H1 (cell line): ENCODE results near the gene ENPP6. TPM values are rescaled to one million over a fixed set of nuclear protein-coding genes. Genes with fewer than 3 reads are reported as not detected.

Experiments
- CTCF ChIA-PET: fragments of 300-600 bp; sonication (Branson Sonifier 250); formaldehyde crosslinking; loops from one replicate; lab custom pipeline; 2021; ENCODE audit not compliant: partially characterized antibody; lab: Charles Lee
- POLR2A ChIA-PET: fragments of 300-600 bp; sonication (Branson Sonifier 250); formaldehyde crosslinking; loops from one replicate; lab custom pipeline; 2021; ENCODE audit warnings: inconsistent platforms; ENCODE audit not compliant: partially characterized antibody; lab: Charles Lee
- DNase-seq, 2 experiments: peaks; one replicate each; pipeline versions ENCODE4 v3.0.0 to v3.0.0-alpha.2; 2010 to 2022; ENCODE audit warnings: low spot score in 2 of 2, low read depth in 1 of 2, mixed read lengths in 1 of 2
- FAIRE-seq: peaks from 2 replicates; lab custom pipeline; 2011; peaks lifted over from hg19 to GRCh38; lab: Jason Lieb, UNC
- H2AFZ ChIP-seq: 2 replicates; pipeline ENCODE4 v1.8.1; 2012; ENCODE audit warnings: low read length, inconsistent platforms
- H2AK5ac ChIP-seq: 2 replicates; pipeline ENCODE4 v1.6.1; 2013; ENCODE audit warnings: low read depth, low read length
- H2BK120ac ChIP-seq: replicated peaks from 2 replicates; pipeline ENCODE3; 2013; ENCODE audit warnings: low read depth, low read length, inconsistent platforms
- H2BK12ac ChIP-seq: 2 replicates; pipeline ENCODE4 v1.6.1; 2013; ENCODE audit warnings: low read depth, low read length
- H2BK15ac ChIP-seq: 2 replicates; pipeline ENCODE4 v1.6.1; 2013; ENCODE audit warnings: low read length
- H2BK20ac ChIP-seq: 2 replicates; pipeline ENCODE4 v1.6.1; 2013; ENCODE audit warnings: low read length
- H2BK5ac ChIP-seq: 2 replicates; pipeline ENCODE4 v1.6.1; 2013; ENCODE audit warnings: low read depth, low read length
- H3K14ac ChIP-seq: 2 replicates; pipeline ENCODE4 v1.6.1; 2013; ENCODE audit warnings: inconsistent platforms; ENCODE audit not compliant: insufficient read length
- H3K18ac ChIP-seq: 2 replicates; pipeline ENCODE4 v1.6.1; 2013; ENCODE audit warnings: low read length; ENCODE audit errors: extremely low read depth
- H3K23ac ChIP-seq: 2 replicates; pipeline ENCODE4 v1.6.1; 2013; ENCODE audit warnings: inconsistent platforms; ENCODE audit not compliant: insufficient read length
- H3K23me2 ChIP-seq: 2 replicates; pipeline ENCODE4 v1.6.1; 2013; ENCODE audit warnings: low read depth, low read length
- H3K27ac ChIP-seq: 2 replicates; pipeline ENCODE4 v1.6.1; 2011; ENCODE audit warnings: low read depth, low read length, inconsistent platforms
- H3K27me3 ChIP-seq, 4 experiments: replicated peaks in 1 of 4; 1 replicate in 1 of 4; 2 replicates in 3 of 4; pipeline versions ENCODE4 v1.6.1 to v1.8.1; 2011 to 2013; ENCODE audit warnings: low read length in 3 of 4, mild to moderate bottlenecking in 3 of 4, inconsistent platforms in 2 of 4, mixed read lengths in 2 of 4, moderate library complexity in 1 of 4; ENCODE audit not compliant: control insufficient read depth in 3 of 4, insufficient read depth in 3 of 4; ENCODE audit errors: extremely low read depth in 1 of 4
- H3K36me3 ChIP-seq, 4 experiments: 2 replicates each; pipeline versions ENCODE4 v1.6.1 to v1.8.1; 2011 to 2013; ENCODE audit warnings: mild to moderate bottlenecking in 4 of 4, low read length in 3 of 4, moderate library complexity in 2 of 4, control low read depth in 1 of 4, inconsistent platforms in 1 of 4; ENCODE audit not compliant: insufficient read depth in 4 of 4, control insufficient read depth in 2 of 4
- H3K4ac ChIP-seq: replicated peaks from 2 replicates; pipeline ENCODE3; 2013; ENCODE audit warnings: low read length, low read depth, mixed read lengths, inconsistent platforms; ENCODE audit not compliant: insufficient read length
- H3K4me1 ChIP-seq, 4 experiments: replicated peaks in 1 of 4; 1 replicate in 1 of 4; 2 replicates in 3 of 4; pipeline versions ENCODE4 v1.6.1 to v1.8.1; 2011 to 2013; ENCODE audit warnings: low read length in 3 of 4, inconsistent platforms in 2 of 4, mixed read lengths in 1 of 4; ENCODE audit not compliant: insufficient read depth in 4 of 4, control insufficient read depth in 3 of 4
- H3K4me2 ChIP-seq, 2 experiments: 2 replicates each; pipeline versions ENCODE4 v1.6.1 to v1.8.1; 2011 to 2013; ENCODE audit warnings: low read depth in 2 of 2, low read length in 2 of 2, control low read depth in 1 of 2, inconsistent platforms in 1 of 2, mild to moderate bottlenecking in 1 of 2; ENCODE audit not compliant: insufficient read depth in 1 of 2
- H3K4me3 ChIP-seq, 4 experiments: fragments of 200-600, 300-600 bp in 1 of 4; sonication (generic), shearing (Covaris generic), sonication (Bioruptor Twin) in 1 of 4; 2 replicates each; pipeline versions ENCODE4 v1.5.1 to v1.8.1; 2011 to 2016; ENCODE audit warnings: low read length in 4 of 4, low read depth in 3 of 4, control low read depth in 2 of 4, inconsistent platforms in 2 of 4, mild to moderate bottlenecking in 2 of 4, mixed read lengths in 1 of 4, moderate library complexity in 1 of 4; ENCODE audit not compliant: insufficient read depth in 2 of 4; ENCODE audit errors: extremely low read depth in 1 of 4
- H3K56ac ChIP-seq: replicated peaks from 2 replicates; pipeline ENCODE3; 2013; ENCODE audit warnings: low read depth, mild to moderate bottlenecking, mixed read lengths, low read length, inconsistent platforms; ENCODE audit not compliant: insufficient read length
- H3K79me1 ChIP-seq: 2 replicates; pipeline ENCODE4 v1.6.1; 2013; ENCODE audit warnings: low read depth, low read length, control low read depth
- H3K79me2 ChIP-seq, 2 experiments: 2 replicates each; pipeline versions ENCODE4 v1.6.1 to v1.8.1; 2012 to 2013; ENCODE audit warnings: low read length in 2 of 2, mild to moderate bottlenecking in 2 of 2, inconsistent platforms in 1 of 2; ENCODE audit not compliant: insufficient read depth in 2 of 2, control insufficient read depth in 1 of 2
- H3K9ac ChIP-seq, 4 experiments: replicated peaks in 1 of 4; 1 replicate in 1 of 4; 2 replicates in 3 of 4; pipeline versions ENCODE4 v1.6.1 to v1.8.1; 2011 to 2013; ENCODE audit warnings: low read depth in 3 of 4, low read length in 3 of 4, control low read depth in 2 of 4, mild to moderate bottlenecking in 2 of 4, moderate library complexity in 2 of 4, inconsistent platforms in 1 of 4; ENCODE audit errors: extremely low read depth in 1 of 4
- H3K9me3 ChIP-seq, 2 experiments: 2 replicates each; pipeline versions ENCODE4 v1.6.1 to v1.8.1; 2012 to 2013; ENCODE audit warnings: mild to moderate bottlenecking in 2 of 2, moderate library complexity in 2 of 2, control low read depth in 1 of 2, inconsistent platforms in 1 of 2, low read depth in 1 of 2, low read length in 1 of 2, mixed read lengths in 1 of 2; ENCODE audit not compliant: insufficient read depth in 2 of 2
- H4K20me1 ChIP-seq, 2 experiments: replicated peaks in 1 of 2; 2 replicates each; pipeline versions ENCODE3 to v1.8.1; 2011 to 2013; ENCODE audit warnings: inconsistent platforms in 2 of 2, low read length in 2 of 2, mild to moderate bottlenecking in 1 of 2; ENCODE audit not compliant: insufficient read depth in 2 of 2, control insufficient read depth in 1 of 2
- H4K5ac ChIP-seq: 2 replicates; pipeline ENCODE4 v1.6.1; 2013; ENCODE audit warnings: low read length, low read depth, mixed read lengths, inconsistent platforms; ENCODE audit not compliant: insufficient read length
- H4K8ac ChIP-seq: 2 replicates; pipeline ENCODE4 v1.8.0; 2013; ENCODE audit warnings: mild to moderate bottlenecking, moderate library complexity, low read length, inconsistent platforms; ENCODE audit not compliant: insufficient read depth; ENCODE audit errors: extremely low read depth
- H4K91ac ChIP-seq: replicated peaks from 2 replicates; pipeline ENCODE3; 2013; ENCODE audit warnings: low read length, mixed read lengths, inconsistent platforms; ENCODE audit not compliant: insufficient read length
- BACH1 ChIP-seq: IDR thresholded peaks from 2 replicates; pipeline ENCODE4 v1.6.1; 2012; ENCODE audit warnings: low read length, improper control_type of control experiment
- HDAC6 ChIP-seq: IDR thresholded peaks from one replicate; pipeline ENCODE4 v1.7.1; 2012; ENCODE audit warnings: low read depth, mild to moderate bottlenecking, inconsistent platforms, low read length, moderate library complexity
- WGBS, 2 experiments: shearing (Covaris generic) in 1 of 2; methylation state at CpG; one replicate each; pipeline versions ENCODE4 v1.1.6 to v1.1.7; 2013 to 2015; ENCODE audit warnings: low lambda C conversion rate in 2 of 2, mixed read lengths in 2 of 2, inconsistent platforms in 1 of 2, low coverage in 1 of 2, missing lambda C conversion rate in 1 of 2; ENCODE audit not compliant: insufficient replicate concordance in 2 of 2, insufficient coverage in 1 of 2, insufficient read length in 1 of 2; ENCODE audit errors: extremely low coverage in 1 of 2, missing lambda C conversion rate in 1 of 2; 5-methylcytosine and 5-hydroxymethylcytosine counted together
- polyA plus RNA-seq, 7 experiments: library from polyadenylated mRNA; depleted of rRNA in 3 of 7; stranded (reverse) in 5 of 7; unstranded in 2 of 7; fragments of >200 nt in 5 of 7; fragments of 200-250 nt in 2 of 7; gene quantifications; 1 replicate in 5 of 7; 2 replicates in 1 of 7; 4 replicates in 1 of 7; pipeline versions ENCODE4 v1.2.1 to v1.2.3, GENCODE V29; 2011 to 2013; ENCODE audit warnings: missing spikeins in 2 of 7, mixed read lengths in 2 of 7
- total RNA-seq: library from RNA; stranded (reverse); fragmentation: NEBNext Ultra II Directional; extraction: Animal tissue kit (Norgen Biotek cat#: 25700); gene quantifications from 2 replicates; pipeline ENCODE4 v1.2.1, GENCODE V29; 2021

ENPP6 gene
- total and polyA plus RNA-seq, 2 of the 8 experiments (the other 6 are each of a cell fraction or from before 2014, with no cell fraction given) = 0.11 to 0.20 TPM

GRCh38 chr4:184246426-184246825, 28.8 kb upstream of the ENPP6 start:
- Histone ChIP-seq H4K20me1 (no peaks in the 10 kb centered on the region), H4K8ac (no peak overlapping the region), H3K79me2 (no peaks in the 10 kb centered on the region), H2BK5ac (no peak overlapping the region), H2BK120ac (no peak overlapping the region), H3K79me1 (no peaks in the 10 kb centered on the region), H3K4me1 (no peaks in the 10 kb centered on the region), H3K9ac (no peak overlapping the region), H3K56ac (no peak overlapping the region), H3K18ac (no peak overlapping the region), H2AFZ (no peak overlapping the region), H3K27ac (no peak overlapping the region), H2AK5ac (no peak overlapping the region), H2BK20ac (no peak overlapping the region), H3K36me3 (no peaks in the 10 kb centered on the region), H3K23me2 (no peaks in the 10 kb centered on the region; the same call in 1 of the 2 replicates), H3K27me3 (no peaks in the 10 kb centered on the region), H2BK12ac (no peak overlapping the region), H2BK15ac (no peak overlapping the region), H4K91ac (no peak overlapping the region), H3K9me3 (no peaks in the 10 kb centered on the region), H3K23ac (no peak overlapping the region), H4K5ac (no peak overlapping the region), H3K4ac (no peak overlapping the region), H3K14ac (no peak overlapping the region), H3K4me2 (no peak overlapping the region), H3K4me3 (no peak overlapping the region; a peak in 1 of 8 replicates)
- POLR2A ChIA-PET = interaction anchor here (0.6 kb wide), 1 partner anchor 97 kb away, joined by 3 read pairs; no protein-coding TSS in a partner anchor
- no peak for FAIRE-seq
- no peak for DNase-seq
- CTCF ChIA-PET = interaction anchor here (0.7 kb wide), 1 partner anchor 122 kb away, joined by 3 read pairs; no protein-coding TSS in a partner anchor
- no peak for TF ChIP-seq BACH1
- TF ChIP-seq HDAC6 = no peak
- 92% methylated on average over 7 of the region's 7 CpGs; no CpG with 5 or more reads in 1 of the 2 experiments for WGBS, 2 experiments
